Fibroblast of the conjunctiva (primary cell): Measurements from ENCODE around the gene SPDYE6.
"Not testable (repeated sequence)": the region's sequence is repeated elsewhere in the genome, so short reads cannot be mapped to it uniquely, and the experiment has no call there.

Source experiments
- DNase-seq: peaks from one replicate; pipeline ENCODE4 v3.0.0-alpha.2; 2010; ENCODE audit warnings: low read depth

Gene SPDYE6, protein sequence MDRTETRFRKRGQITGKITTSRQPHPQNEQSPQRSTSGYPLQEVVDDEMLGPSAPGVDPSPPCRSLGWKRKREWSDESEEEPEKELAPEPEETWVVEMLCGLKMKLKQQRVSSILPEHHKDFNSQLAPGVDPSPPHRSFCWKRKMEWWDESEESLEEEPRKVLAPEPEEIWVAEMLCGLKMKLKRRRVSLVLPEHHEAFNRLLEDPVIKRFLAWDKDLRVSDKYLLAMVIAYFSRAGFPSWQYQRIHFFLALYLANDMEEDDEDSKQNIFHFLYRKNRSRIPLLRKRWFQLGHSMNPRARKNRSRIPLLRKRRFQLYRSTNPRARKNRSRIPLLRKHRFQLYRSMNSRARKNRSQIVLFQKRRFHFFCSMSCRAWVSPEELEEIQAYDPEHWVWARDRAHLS

DNA sequence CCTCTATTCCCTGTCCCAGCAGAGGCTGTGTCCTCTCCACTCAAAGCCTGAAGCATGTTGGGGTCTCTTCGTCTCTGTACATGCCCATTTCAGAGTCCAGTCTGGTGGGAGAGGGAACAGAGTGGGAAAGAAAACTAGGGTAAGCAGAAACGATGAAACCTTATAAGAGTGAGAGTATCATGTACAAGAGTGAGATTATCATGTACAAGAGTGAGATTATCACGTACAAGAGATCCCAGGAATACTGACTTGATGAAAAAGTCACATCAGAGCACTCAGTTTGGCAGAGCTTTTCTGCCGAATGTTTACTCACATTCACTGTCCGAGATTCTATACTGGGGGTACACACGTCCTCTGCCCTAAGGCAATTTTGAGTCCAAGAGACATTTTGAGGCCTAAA lies at the start of gene SPDYE6:
SPDYE6 (minus strand) TSS at position 101 of the 400 bp plus-strand sequence. CDS start 421 bp downstream, outside the sequence.
- not testable (repeated sequence) for DNase-seq

DNA sequence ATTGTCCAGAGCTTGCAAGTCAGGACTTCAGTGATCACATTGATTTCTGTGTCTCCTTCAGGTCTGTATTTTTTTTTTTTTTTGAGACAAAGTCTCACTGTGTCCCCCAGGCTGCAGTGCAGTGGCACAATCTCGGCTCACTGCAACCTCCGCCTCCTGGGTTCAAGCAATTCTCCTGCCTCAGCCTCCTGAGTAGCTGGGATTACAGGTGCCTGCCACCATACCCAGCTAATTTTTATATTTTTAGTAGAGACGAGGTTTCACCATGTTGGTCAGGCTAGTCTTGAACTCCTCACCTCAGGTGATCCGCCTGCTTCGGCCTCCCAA lies 48.6 kb upstream of the SPDYE6 start:
- DNase-seq, result not testable (repeated sequence)

DNA sequence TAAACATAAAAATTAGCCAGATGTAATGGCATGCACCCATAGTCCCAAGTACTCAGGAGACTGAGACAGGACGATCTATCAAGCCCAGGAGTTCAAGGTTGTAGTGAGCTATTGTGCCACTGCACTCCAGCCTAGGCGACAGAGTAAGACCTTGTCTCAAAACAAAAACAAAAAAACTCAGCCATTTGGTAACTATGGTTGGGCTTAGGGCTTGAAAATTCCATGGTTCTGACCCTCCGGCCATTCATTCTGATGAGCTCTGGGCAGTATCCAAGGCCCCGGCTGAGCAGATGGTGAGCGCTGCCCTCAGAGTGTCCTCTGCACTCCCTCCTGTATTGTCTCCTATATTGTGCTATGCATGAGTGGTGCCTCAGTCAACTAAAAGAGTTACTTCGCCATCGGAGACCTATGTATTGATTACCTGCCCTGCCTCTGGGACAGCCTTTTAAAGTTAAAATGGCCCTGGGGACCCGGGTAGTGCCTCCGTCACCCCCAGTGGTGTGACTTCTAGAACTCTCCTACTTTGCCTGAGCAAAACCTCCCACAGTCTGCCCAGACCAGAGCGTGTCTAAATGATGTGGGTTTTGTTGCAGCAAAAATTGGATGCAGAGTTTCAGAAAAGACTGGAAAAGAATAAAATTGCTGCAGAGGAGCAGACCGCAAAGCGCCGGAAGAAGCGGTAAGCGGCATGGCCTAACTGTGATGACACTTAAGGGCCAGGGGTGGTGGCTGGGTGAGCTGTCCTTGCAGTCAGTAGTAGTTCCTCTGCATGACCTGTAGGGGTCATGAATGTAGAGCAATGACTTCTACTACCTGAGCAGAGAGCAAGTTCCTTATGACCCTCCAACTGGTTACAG lies 48.0 kb upstream of the SPDYE6 start:
- DNase-seq, result peak; percentile 32

DNA sequence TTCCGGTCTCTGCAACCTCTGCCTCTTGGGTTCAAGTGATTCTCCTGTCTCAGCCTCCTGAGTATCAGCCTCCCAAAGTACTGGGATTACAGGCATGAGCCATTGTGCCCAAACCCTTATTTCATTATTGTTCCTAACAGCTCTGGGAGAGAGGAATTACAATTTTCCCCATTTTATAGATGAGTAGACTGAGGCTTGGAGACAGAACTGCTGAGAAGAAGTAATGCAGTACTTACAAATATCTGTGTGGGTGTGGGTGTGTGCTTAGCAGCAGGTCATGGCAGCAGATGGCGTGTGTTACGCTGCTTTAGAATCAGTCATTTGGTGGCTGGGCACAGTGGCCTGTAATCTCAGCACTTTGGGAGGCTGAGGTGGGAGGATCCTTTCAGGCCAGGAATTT lies 47.3 kb upstream of the SPDYE6 start:
- no peak for DNase-seq

DNA sequence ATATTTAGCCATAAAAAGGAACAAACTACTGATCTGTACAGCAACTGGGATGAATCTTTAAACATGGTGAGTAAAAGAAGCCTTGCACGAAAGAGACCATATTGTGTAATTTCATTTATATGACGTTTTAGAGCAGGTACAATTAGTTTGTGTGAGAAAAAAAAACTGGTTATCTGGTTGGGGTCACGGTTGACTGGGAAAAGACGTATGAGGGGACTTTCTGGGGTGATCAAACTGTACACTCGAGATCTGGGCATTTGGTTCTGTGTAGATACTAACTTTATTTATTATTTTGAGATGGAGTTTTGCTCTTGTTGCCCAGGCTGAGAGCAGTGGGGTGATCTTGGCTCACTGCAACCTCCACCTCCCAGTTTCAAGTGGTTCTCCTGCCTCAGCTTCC lies 44.1 kb upstream of the SPDYE6 start:
- DNase-seq, result no peak

DNA sequence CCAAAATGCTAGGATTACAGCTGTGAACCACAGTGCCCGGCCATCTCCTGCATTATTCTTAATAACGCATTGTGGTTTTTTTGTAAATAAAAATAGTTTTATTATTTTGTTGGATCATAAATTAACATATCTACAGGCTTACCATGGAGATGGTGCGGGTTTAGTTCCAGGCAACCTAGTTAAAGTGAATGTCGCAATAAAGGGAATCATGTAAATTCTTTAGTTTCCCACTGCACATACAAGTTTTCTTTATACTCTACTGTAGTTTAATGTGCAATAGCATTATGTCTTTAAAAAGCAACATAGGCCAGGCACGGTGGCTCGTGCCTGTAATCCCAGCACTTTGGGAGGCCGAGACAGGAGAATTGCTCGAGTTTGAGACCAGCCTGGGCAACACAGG lies 42.3 kb upstream of the SPDYE6 start:
- no peak for DNase-seq

DNA sequence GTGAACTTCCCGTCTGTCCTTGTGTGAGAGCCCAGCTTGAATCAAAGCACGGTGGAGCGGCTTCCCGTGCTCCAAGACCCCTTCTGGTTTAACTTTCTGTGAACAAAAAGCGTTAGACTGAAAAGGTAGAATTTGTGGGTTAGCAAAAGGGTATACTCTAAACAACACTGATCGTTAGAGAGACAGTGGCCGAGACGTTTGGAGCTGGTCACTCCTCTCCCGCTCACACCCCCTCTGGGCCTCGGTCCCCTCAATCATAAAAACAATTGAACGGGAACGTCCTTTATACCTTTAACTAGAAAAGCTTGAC lies 40.4 kb upstream of the SPDYE6 start:
- DNase-seq, result no peak

DNA sequence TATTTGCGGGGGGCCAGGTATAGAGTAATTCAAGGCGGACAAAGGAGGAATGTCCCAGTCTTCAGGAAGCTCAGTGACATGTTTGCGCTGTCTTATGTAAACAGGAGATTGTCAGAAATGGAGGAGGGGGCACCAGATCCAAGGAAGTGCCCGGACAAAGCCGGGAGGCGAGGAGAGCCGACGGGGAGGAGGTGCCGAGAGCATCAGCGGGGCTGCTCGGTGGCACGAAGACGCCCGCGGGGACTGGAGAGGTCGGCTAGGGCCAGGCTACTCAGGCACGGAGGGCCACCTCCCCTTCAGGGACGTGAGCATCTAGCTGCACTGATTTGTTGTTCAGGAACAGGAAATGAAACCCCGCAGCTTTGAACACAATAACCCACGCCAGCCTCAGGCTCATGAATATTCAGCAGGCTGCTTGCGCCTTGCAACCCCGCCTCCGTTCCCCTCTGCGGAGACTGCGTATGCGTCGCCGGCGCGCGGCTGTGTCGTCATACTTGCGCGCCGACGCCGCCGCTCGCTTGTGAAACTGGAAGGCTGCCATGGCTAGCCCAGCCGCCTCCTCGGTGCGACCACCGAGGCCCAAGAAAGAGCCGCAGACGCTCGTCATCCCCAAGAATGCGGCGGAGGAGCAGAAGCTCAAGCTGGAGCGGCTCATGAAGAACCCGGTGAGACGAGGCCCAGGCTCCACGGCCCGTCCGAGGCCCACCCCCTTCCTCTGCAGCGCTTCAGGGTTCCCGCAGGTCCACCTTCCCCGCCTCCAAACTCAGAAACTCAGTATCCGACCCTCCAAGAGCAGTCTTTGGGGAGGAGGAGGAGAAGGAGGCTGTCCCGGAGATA lies 39.8 kb upstream of the SPDYE6 start, which contains the start of gene PRKRIP1:
PRKRIP1 (plus strand) TSS at position 491 of the 837 bp plus-strand sequence; CDS start at position 540, 49 bp downstream.
- peak; percentile 84 for DNase-seq

DNA sequence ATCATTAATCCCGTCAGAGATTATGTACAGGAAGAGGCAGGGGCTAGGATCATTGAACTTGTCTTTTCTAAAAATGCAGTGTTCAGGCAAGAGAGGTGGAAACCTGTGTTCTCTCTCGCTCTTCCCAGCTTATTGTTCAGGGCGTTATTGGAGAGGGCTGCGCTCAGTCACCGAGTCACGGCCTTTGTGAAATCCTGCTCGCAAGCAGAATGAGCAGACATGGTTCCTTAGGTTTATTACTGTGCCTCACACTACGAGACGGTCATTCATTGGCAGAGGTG lies 39.3 kb upstream of the SPDYE6 start:
- DNase-seq, result no peak

DNA sequence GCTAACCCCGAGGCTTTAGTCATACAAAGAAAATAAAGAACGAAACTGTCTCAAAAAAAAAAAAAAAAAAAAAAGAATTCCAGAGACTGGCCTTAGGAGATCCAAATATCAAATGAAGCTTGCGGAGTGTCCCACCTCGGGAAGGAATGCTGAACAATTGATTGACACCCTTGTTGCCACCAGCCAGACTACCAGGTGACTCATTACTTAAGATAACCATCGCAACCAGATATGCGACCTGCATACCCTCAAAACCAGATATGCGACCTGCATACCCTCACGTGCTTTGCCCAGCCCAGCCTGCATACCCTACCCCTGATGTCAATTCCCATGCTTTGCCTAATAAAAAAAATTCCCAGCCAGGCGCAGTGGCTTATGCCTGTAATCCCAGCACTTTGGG lies 37.2 kb upstream of the SPDYE6 start:
- no peak for DNase-seq

DNA sequence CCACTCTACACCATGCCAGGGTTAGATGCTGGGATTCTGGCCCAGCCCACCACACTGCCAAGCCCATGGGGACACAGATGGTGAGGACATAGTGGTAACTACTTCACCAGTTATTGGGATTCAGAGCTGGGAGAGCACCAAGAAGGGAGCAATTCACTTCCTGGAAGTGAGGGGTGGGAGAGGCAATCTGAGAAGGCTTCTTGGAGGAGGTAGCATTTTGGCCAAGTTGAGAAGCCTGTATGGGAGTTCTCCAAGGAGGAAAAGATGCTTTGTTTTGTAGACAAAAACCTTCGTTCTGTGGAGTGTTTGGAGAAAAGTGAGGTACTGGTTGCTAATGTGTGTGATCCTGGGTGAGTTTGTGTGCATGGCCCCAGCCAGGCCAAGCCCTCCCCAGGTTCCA lies 36.1 kb upstream of the SPDYE6 start:
- no peak for DNase-seq

DNA sequence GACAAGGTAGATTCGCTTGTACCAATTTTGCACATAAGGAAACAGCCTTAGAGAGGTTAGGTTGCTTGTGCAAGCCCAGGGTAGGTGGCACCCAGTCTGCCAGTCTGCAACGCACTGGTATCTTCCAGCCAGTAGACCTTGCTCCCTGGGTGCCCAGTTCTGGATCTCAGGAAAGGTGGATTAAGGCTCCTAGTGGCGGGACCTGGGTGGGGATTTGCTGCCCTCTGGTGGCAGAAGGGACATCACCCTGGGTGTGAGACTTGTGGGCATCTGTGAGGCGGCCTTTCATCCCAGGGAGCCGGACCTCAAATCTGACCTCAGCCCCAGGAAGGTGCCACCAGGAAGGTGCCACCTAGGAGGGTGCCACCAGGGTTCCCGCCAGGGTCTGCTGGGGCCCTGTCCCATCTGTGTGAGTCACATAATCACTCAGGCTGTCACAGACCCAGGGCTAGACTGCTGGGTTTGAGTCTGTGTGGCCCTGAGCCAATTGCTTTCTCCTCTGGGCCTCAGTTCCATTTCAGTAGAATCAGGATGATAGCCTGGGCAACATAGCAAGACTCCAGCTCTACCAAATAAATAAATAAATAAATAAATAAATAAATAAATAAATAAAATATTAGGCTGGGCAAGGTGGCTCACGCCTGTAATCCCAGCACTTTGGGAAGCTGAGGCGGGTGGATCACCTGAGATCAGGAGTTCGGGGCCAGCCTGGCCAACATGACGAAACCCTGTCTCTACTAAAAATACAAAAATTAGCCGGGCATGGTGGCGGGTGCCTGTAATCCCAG lies 34.6 kb upstream of the SPDYE6 start:
- peak; percentile 59 for DNase-seq

DNA sequence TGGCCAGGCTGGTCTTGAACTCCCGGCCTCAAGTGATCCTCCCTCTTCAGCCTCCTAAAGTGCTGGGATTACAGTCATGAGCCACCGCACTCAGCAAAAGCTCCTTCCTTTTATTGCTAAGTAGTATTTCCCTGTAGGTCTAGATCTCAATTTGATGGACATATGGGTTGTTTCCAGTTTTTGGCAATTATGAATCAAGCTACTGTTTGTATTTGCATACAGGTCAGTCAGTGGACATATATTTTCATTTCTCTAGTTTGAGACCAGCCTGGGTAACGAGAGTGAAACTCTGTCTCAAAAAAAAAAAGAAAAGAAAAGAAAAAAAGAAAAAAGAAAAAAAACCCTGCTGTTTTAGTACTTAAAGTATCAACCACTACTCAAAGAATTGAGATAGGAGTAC lies 33.6 kb upstream of the SPDYE6 start:
- DNase-seq, result no peak

DNA sequence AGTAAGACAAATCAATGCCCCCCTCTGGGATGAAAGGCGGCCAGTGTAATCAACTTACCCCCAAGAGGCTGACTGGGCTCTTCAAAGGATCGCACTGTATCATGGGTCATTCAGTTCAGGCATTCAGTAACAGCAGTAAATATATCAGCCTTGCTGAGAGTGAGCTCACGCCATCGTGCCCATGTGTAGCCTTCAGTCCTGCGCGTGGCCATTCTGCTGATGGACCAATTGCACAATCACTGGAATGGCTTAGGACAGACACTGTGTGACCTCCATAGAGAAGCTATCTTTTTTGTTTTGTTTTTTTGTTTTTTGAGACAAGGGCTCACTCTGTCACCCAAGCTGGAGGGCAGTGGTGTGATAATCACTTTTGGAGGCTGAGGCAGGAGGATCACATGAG lies 30.8 kb upstream of the SPDYE6 start:
- DNase-seq, result no peak

DNA sequence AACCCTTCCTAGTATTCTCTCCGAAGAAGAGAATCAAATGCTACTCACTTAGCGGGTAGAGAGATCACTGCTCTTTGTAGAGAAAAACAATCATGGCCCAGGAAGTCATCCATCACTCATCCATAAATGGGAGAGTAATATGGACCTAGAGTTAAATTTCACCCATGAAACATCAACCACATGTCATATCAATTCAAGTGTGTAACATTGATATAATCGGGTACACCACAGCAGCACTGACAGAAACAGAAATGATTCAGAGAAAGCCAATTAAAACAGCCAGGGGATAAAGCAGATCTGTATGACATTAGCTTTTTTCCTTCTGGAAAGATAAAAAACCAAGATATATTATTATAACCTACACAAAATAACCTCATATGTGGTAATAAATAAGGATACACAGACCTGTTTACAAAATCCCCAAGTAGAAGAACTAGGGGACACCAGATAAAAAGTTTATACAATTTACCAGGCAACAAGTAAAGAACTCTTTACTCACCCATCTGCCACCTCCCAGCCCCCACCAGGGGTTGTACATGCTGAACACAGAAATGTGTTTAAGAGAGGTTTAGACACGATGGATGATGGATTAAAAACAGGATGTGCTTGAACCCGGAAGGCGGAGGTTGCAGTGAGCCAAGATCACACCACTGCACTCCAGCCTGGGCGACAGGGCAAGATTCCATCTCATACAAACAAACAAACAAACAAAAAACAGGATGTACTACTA lies 25.6 kb upstream of the SPDYE6 start:
- DNase-seq, result not testable (repeated sequence)

DNA sequence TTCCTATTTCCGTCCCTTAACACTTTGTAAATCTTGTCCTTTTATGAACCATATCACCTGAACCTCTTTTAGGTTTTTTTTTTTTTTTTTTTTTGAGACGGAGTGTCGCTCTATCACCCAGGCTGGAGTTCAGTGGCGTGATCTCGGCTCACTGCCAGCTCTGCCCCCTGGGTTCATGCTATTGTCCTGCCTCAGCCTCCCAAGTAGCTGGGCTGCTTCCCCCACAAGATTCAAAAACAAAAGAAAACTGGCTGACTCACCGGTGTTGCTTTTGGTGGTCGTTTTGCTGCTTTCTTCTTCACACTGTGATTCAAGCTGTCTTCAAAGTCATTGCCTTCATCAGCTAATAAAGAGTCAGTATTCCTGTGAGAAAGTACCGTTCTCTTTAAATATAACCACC lies 24.6 kb upstream of the SPDYE6 start:
- DNase-seq, result not testable (repeated sequence)

DNA sequence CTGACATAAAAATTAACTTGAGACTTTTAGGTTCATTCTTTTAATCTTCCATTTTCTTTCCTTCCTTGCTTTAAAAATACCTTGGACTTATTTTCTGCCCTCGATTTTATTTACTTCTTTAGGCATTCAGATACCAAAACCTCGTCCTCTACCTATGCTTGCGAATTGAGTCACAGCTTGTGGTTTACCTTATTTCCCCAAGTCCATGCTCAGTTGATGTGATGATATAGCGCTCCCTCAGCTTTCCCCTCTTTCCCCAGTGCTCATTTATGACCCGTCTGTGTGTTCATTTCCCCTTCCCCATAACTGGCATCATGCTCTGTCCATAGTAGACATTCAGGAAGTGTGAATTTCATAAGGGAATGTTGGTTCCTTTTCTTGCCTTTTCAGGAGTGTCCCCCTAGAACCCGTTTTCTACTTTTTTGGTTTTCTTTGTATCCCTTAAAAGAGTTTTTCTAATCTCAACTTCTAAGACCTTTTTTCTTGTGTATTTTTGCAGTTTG lies 20.8 kb upstream of the SPDYE6 start:
- DNase-seq, result no peak

DNA sequence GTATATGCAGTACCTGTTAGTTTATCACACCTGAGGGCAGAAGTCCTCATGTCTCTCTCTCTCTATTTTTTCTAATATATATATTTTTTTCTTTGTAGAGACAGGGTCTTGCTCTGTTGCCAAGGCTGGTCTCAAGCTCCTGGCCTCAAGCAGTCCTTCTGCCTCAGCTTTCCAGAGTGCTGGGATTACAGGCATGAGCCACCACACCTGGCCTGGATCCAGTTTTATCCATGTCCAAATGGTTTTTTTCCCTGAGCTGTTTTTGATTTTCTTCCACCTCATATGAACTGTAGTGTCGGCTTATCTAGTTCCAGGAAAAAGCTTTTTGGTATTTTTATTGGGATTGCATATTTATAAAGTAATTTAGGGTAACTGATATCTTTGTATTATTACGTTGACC lies 16.6 kb upstream of the SPDYE6 start:
- not testable (repeated sequence) for DNase-seq

DNA sequence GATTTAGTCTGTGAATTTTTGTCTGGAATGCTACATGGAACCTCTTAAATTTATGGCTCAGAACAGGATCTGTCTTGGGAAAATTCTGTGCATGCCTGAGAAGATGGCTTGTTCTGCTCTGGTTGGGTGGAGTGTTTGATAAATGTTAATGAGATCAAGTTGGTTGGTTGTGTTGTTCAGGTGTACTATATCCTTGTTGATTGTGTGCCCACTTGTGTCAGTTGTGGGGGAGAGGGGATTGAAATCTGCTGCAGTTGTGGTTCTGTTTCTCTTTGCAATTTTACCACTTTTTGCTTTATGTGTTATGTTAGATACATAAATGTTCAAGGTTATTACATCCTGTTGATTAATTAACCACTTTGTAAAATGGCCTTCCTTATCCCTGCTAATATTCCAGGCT lies 13.8 kb upstream of the SPDYE6 start:
- not testable (repeated sequence) for DNase-seq

DNA sequence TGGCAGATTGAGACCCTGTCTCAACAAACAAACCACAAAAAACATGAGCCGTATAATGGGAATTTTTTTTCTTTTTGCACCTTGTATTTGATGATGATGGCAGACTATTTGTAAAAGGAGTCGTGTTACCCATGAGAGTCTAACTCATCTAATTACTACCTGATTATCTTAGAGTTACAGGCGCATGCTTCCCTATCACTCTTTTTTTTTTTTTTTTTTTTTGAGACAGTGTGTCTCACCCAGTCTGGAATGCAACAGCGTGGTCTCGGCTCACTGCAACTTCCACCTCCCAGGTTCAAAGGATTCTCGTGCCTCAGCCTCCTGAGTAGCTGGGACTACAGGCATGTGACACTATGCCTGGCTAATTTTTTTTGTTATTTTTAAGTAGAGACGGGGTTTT lies 9.1 kb upstream of the SPDYE6 start:
- DNase-seq, result not testable (repeated sequence)

DNA sequence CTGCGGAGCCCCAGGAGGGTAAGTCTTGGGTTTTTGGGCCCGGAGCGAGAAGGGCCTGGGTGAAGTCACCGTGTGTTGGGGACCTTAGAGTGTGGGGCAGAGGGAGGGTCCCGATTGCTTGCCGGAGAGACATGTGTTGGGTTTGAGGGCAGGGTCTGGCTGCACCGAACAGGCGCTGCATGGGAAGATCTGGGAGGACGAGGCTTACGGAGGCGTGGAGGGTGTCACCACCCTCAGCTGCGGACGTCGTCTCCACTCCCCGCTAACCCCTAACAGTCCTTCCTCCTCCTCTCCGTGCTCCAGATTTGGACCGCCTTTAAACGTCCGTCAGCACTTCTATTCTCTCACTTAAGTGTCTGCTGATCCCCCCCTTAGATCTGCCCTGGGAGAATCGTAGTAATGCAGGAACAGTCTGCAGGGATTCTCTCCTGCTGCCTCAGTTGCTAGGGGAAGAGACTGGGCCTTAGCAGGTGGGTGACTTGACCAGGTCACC lies 8.2 kb upstream of the SPDYE6 start:
- not testable (repeated sequence) for DNase-seq
